Keratinocyte (primary cell): Measurements from ENCODE around the gene ANTKMT. TPM values are rescaled to one million over a fixed set of nuclear protein-coding genes. Genes with fewer than 3 reads are reported as not detected.

ENCODE experiments used
- DNase-seq: peaks from one replicate; pipeline ENCODE4 v3.0.0-alpha.2; 2011; ENCODE audit warnings: low read depth, missing footprints, low spot score
- FAIRE-seq: peaks from 2 replicates; lab custom pipeline; 2011; peaks lifted over from hg19 to GRCh38; lab: Jason Lieb, UNC
- H2AFZ ChIP-seq: 2 replicates; pipeline ENCODE4 v1.6.0; 2012; ENCODE audit warnings: low read length, control low read depth, inconsistent platforms; ENCODE audit not compliant: control insufficient read depth
- H3K27ac ChIP-seq: 2 replicates; pipeline ENCODE4 v1.5.1; 2011; ENCODE audit warnings: low read length; ENCODE audit not compliant: control insufficient read depth, insufficient read depth
- H3K27me3 ChIP-seq: 3 replicates; pipeline ENCODE4 v1.6.0; 2011; ENCODE audit warnings: low read length; ENCODE audit not compliant: control insufficient read depth, insufficient read depth; ENCODE audit errors: extremely low read depth
- H3K36me3 ChIP-seq, 2 experiments: 2 replicates in 1 of 2; 3 replicates in 1 of 2; pipeline ENCODE4 v1.5.1; 2011; ENCODE audit warnings: low read length in 2 of 2, mild to moderate bottlenecking in 1 of 2; ENCODE audit not compliant: control insufficient read depth in 2 of 2, insufficient read depth in 2 of 2; ENCODE audit errors: extremely low read depth in 1 of 2
- H3K4me1 ChIP-seq: 3 replicates; pipeline ENCODE4 v1.5.1; 2011; ENCODE audit warnings: low read length; ENCODE audit not compliant: control insufficient read depth, insufficient read depth; ENCODE audit errors: extremely low read depth
- H3K4me2 ChIP-seq: 3 replicates; pipeline ENCODE4 v1.6.0; 2011; ENCODE audit warnings: low read depth, low read length; ENCODE audit not compliant: control insufficient read depth, insufficient read depth; ENCODE audit errors: extremely low read depth
- H3K4me3 ChIP-seq, 3 experiments: fragments of 200-600 bp in 1 of 3; sonication (generic) in 1 of 3; 2 replicates in 2 of 3; 3 replicates in 1 of 3; pipeline ENCODE4 v1.5.1; 2011 to 2016; ENCODE audit warnings: low read length in 3 of 3, mild to moderate bottlenecking in 3 of 3, control low read depth in 2 of 3, inconsistent platforms in 1 of 3, low read depth in 1 of 3, mixed read lengths in 1 of 3, mixed run types in 1 of 3, moderate library complexity in 1 of 3; ENCODE audit not compliant: control insufficient read depth in 2 of 3, insufficient read depth in 2 of 3; ENCODE audit errors: extremely low read depth in 1 of 3
- H3K79me2 ChIP-seq: 2 replicates; pipeline ENCODE4 v1.6.0; 2012; ENCODE audit warnings: low read length; ENCODE audit not compliant: control insufficient read depth, insufficient read depth
- H3K9ac ChIP-seq: 3 replicates; pipeline ENCODE4 v1.6.0; 2011; ENCODE audit warnings: low read length; ENCODE audit not compliant: control insufficient read depth, insufficient read depth; ENCODE audit errors: extremely low read depth
- H3K9me1 ChIP-seq: 3 replicates; pipeline ENCODE4 v1.6.0; 2011; ENCODE audit warnings: low read length; ENCODE audit not compliant: control insufficient read depth, insufficient read depth; ENCODE audit errors: extremely low read depth
- H3K9me3 ChIP-seq: 2 replicates; pipeline ENCODE4 v1.5.1; 2012; ENCODE audit warnings: low read depth, low read length; ENCODE audit not compliant: control insufficient read depth
- H4K20me1 ChIP-seq: 3 replicates; pipeline ENCODE4 v1.6.0; 2011; ENCODE audit warnings: low read length; ENCODE audit not compliant: control insufficient read depth, insufficient read depth; ENCODE audit errors: extremely low read depth
- CTCF ChIP-seq, 3 experiments: IDR thresholded peaks in 1 of 3; conservative IDR thresholded peaks in 1 of 3; optimal IDR thresholded peaks in 1 of 3; 2 replicates in 2 of 3; 3 replicates in 1 of 3; pipeline versions ENCODE3 to v1.5.1; 2011; ENCODE audit warnings: low read length in 3 of 3, mild to moderate bottlenecking in 3 of 3, moderate library complexity in 2 of 3, control low read depth in 1 of 3, inconsistent platforms in 1 of 3; ENCODE audit not compliant: insufficient read depth in 2 of 3; ENCODE audit errors: extremely low read depth in 1 of 3
- EZH2 ChIP-seq: IDR thresholded peaks from one replicate; pipeline ENCODE4 v1.6.1; 2012; ENCODE audit warnings: inconsistent platforms, mild to moderate bottlenecking, low read length, moderate library complexity
- dilution Hi-C: fragments of 300-500 bp; cut with MboI; formaldehyde crosslinking; loops from one replicate; pipeline ENCODE4 v1.7.0; 2020; ENCODE audit warnings: low sequenced_read_pairs; ENCODE audit not compliant: extremely low pct_ligation_motif_present
- polyA plus RNA-seq, 5 experiments: library from polyadenylated mRNA; depleted of rRNA in 3 of 5; stranded (reverse) in 3 of 5; stranded (forward) in 1 of 5; unstranded in 1 of 5; fragments of >200 nt; gene quantifications; 1 replicate in 1 of 5; 2 replicates in 3 of 5; 3 replicates in 1 of 5; pipeline versions ENCODE4 v1.2.1 to v1.2.3, GENCODE V29; 2011 to 2012; ENCODE audit warnings: missing spikeins in 2 of 5, low read depth in 1 of 5, low replicate concordance in 1 of 5

Gene ANTKMT
- polyA plus RNA-seq, 1 donor (not counting 4 experiments of a cell fraction or from before 2014, with no cell fraction given) = 5.6 TPM

GRCh38 chr16:729768-730665 is 9.1 kb downstream of the ANTKMT start:
- dilution Hi-C loops = no loop called here
- Histone ChIP-seq H3K79me2 (no peaks in the 10 kb centered on the region), H3K27me3 (no peaks in the 10 kb centered on the region), H2AFZ (no peak overlapping the region), H3K36me3 (peaks cover 9 to 18% of the 10 kb centered on the region in 2 experiments), H3K4me3 (no peak overlapping the region), H4K20me1 (no peaks in the 10 kb centered on the region), H3K4me2 (no peak overlapping the region), H3K9me3 (no peaks in the 10 kb centered on the region), H3K27ac (no peak overlapping the region), H3K9me1 (no peaks in the 10 kb centered on the region), H3K4me1 (peaks cover 4% of the 10 kb centered on the region), H3K9ac (no peak overlapping the region)
- FAIRE-seq (no peak), DNase-seq (no peak)
- TF ChIP-seq CTCF (optimal IDR thresholded peaks at IDR 0.05 in 1 of 3, IDR thresholded peaks at IDR 0.05 in 1 of 3, conservative IDR thresholded peaks at IDR 0.05 in 1 of 3; ENCODE audit: extremely low read depth in 1 of 3, insufficient read depth in 2 of 3, low read length in 3 of 3) (no peak), EZH2 (no peak)

DNA sequence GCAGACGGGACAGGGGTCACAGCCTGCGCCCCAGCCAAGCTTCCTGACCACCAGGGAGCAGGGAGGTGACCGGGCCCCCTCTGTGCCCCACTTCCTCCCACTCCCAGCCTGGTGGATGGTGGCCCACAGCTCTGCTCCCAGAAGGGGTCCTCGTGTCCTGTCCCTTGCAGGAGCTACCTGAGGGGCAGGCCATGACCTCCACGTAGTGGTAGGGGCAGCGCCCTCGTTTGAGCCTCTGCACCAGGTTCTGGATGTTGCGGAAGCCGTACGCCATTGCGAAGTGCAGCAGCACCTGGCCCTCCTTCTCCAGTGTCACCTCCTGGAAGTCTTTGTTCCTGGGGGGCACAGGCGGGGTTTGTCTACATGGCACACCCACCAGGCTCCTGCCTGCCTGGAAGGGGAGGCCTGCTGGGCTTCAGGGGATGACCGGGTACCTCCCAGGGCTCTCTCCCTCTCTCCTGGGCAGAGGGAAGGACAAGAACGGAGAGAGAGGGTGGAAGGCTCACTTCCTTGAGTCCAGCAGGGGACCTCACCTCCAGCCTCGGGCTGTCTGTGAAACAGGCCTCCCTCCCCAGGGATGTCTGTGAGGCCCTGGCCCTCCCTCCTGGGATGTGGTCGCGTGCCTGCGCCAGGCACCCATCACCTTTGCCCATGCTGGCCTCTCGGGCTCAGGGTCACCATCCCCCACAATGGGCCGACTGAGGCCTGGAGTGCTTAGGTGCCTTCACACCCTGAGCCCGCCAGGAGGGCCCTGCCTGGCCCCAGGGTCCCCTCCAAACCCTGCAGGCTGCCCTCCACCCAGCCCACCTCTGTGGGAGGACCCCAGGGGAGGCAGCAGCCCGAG is 9.9 kb downstream of the ANTKMT start:
- no peak overlapping the region for H3K9ac ChIP-seq
- no peak for FAIRE-seq
- DNase-seq = no peak
- no peak overlapping the region for H3K4me2 ChIP-seq
- no peak overlapping the region for H3K4me3 ChIP-seq
- no peaks in the 10 kb centered on the region for H3K79me2 ChIP-seq
- H3K27me3 ChIP-seq = no peaks in the 10 kb centered on the region
- peaks cover 4% of the 10 kb centered on the region for H3K4me1 ChIP-seq
- TF ChIP-seq EZH2 (no peak), CTCF (optimal IDR thresholded peaks at IDR 0.05 in 1 of 3, IDR thresholded peaks at IDR 0.05 in 1 of 3, conservative IDR thresholded peaks at IDR 0.05 in 1 of 3; ENCODE audit: extremely low read depth in 1 of 3, insufficient read depth in 2 of 3, low read length in 3 of 3) (no peak)
- no peaks in the 10 kb centered on the region for H3K9me1 ChIP-seq
- no peaks in the 10 kb centered on the region for H3K9me3 ChIP-seq
- no peaks in the 10 kb centered on the region for H4K20me1 ChIP-seq
- H2AFZ ChIP-seq = no peak overlapping the region
- peaks cover 14 to 21% of the 10 kb centered on the region in 2 experiments for H3K36me3 ChIP-seq
- dilution Hi-C loops = no loop called here
- no peak overlapping the region for H3K27ac ChIP-seq
